Endothelial cell (in vitro differentiated cells): ENCODE data around the gene MTA1. TPM values are rescaled to one million over a fixed set of nuclear protein-coding genes. Genes with fewer than 3 reads are reported as not detected.

Experiments used
- DNase-seq: peaks from one replicate; pipeline ENCODE4 v3.0.0; 2021; ENCODE audit warnings: low spot score
- H3K27ac Mint-ChIP-seq: one replicate; pipeline ENCODE4 v1.8.0; 2021; ENCODE audit warnings: mixed read lengths, inconsistent platforms; ENCODE audit not compliant: unreplicated experiment
- H3K27me3 Mint-ChIP-seq: one replicate; pipeline ENCODE4 v1.8.0; 2021; ENCODE audit warnings: mild to moderate bottlenecking, moderate library complexity, mixed read lengths, inconsistent platforms; ENCODE audit not compliant: unreplicated experiment
- H3K36me3 Mint-ChIP-seq: one replicate; pipeline ENCODE4 v1.8.0; 2021; ENCODE audit warnings: mild to moderate bottlenecking, low read depth, mixed read lengths, inconsistent platforms; ENCODE audit not compliant: unreplicated experiment
- H3K4me1 Mint-ChIP-seq: one replicate; pipeline ENCODE4 v1.8.0; 2021; ENCODE audit warnings: mild to moderate bottlenecking, mixed read lengths, inconsistent platforms; ENCODE audit not compliant: unreplicated experiment
- H3K4me3 Mint-ChIP-seq: one replicate; pipeline ENCODE4 v1.8.0; 2021; ENCODE audit warnings: mild to moderate bottlenecking, mixed read lengths, inconsistent platforms; ENCODE audit not compliant: unreplicated experiment
- H3K9me3 Mint-ChIP-seq: one replicate; pipeline ENCODE4 v1.8.0; 2021; ENCODE audit warnings: mixed read lengths, inconsistent platforms; ENCODE audit not compliant: unreplicated experiment
- CTCF ChIP-seq: fragments of 200-600 bp; sonication (generic); IDR thresholded peaks from one replicate; pipeline ENCODE4 v1.5.0; 2021; ENCODE audit warnings: antibody characterized with exemption; ENCODE audit not compliant: unreplicated experiment
- total RNA-seq: library from RNA; stranded (reverse); fragmentation: NEBNext Ultra II Directional; extraction: Animal tissue kit (Norgen Biotek cat#: 25700); gene quantifications from one replicate; pipeline ENCODE4 v1.2.1, GENCODE V29; 2021; ENCODE audit not compliant: unreplicated experiment

Gene MTA1
- total RNA-seq, 1 donor from 2014 or later: 150 TPM

GRCh38 chr14:105411985-105412770, 7.4 kb upstream of the MTA1 start:
- H3K9me3 Mint-ChIP-seq: no peaks in the 10 kb centered on the region
- TF ChIP-seq CTCF: no peak
- H3K4me1 Mint-ChIP-seq: peaks cover 16% of the 10 kb centered on the region
- no peak overlapping the region for H3K4me3 Mint-ChIP-seq
- no peak overlapping the region for H3K27ac Mint-ChIP-seq
- no peak for DNase-seq
- H3K27me3 Mint-ChIP-seq: peaks cover 24% of the 10 kb centered on the region
- H3K36me3 Mint-ChIP-seq: no peaks in the 10 kb centered on the region

- no peaks in the 10 kb centered on the region for H3K36me3 Mint-ChIP-seq
- no peak overlapping the region for H3K4me3 Mint-ChIP-seq
- H3K27me3 Mint-ChIP-seq: peaks cover 28% of the 10 kb centered on the region
- no peaks in the 10 kb centered on the region for H3K9me3 Mint-ChIP-seq
- TF ChIP-seq CTCF: no peak
- no peak overlapping the region for H3K27ac Mint-ChIP-seq
- DNase-seq: no peak
- peaks cover 16% of the 10 kb centered on the region for H3K4me1 Mint-ChIP-seq
Observed at GRCh38 chr14:105412771-105413543, 6.7 kb upstream of the MTA1 start.

GRCh38 chr14:105413544-105413886, 6.1 kb upstream of the MTA1 start:
- TF ChIP-seq CTCF: no peak
- Mint-ChIP-seq H3K27me3 (peaks cover 28% of the 10 kb centered on the region), H3K9me3 (no peaks in the 10 kb centered on the region), H3K36me3 (no peaks in the 10 kb centered on the region), H3K4me1 (peaks cover 17% of the 10 kb centered on the region), H3K4me3 (no peak overlapping the region), H3K27ac (no peak overlapping the region)
- no peak for DNase-seq

GRCh38 chr14:105414456-105415371, 4.9 kb upstream of the MTA1 start:
- no peaks in the 10 kb centered on the region for H3K9me3 Mint-ChIP-seq
- peak; percentile 78 for DNase-seq
- peak; percentile 62 for TF ChIP-seq CTCF
- peak overlapping the region; percentile 75 for H3K27ac Mint-ChIP-seq
- peaks cover 24% of the 10 kb centered on the region for H3K27me3 Mint-ChIP-seq
- H3K4me3 Mint-ChIP-seq: peak overlapping the region; percentile 84
- H3K4me1 Mint-ChIP-seq: peaks cover 10% of the 10 kb centered on the region
- no peaks in the 10 kb centered on the region for H3K36me3 Mint-ChIP-seq
